CD4-positive, alpha-beta T cell treated with Interleukin-1 beta for 1 hour (primary cell): ENCODE measurements around the gene FLT4.

Experiments
- DNase-seq, 2 donors: peaks; one replicate each; pipeline ENCODE4 v3.0.0-alpha.2; 2020 to 2022

FLT4 gene

DNA sequence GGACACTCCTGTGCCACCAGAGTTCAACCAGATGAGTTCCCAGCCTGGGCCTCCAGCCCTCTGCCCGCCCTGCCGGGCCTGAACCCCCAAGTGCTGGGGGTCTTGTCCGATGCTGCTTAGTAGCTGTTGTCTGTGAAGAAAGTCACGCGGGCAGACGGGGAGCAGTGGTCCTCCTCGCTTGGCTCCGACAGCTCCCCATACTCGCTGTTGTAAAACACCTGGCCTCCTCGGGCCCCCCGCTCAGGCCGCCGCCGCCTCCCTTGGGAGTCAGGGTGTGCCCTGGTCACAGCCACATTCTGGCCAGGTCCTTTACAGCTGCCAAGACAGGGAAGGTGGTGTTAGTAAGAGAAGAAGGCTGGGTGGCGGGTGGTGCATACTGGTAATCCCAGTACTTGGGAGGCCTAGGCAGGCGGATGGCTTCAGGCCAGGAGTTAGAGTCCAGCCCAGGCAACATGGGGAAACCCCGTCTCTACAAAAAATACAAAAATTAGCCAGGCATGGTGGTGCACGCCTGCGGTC, 46.3 kb downstream of the FLT4 start:
- DNase-seq: no peak

DNA sequence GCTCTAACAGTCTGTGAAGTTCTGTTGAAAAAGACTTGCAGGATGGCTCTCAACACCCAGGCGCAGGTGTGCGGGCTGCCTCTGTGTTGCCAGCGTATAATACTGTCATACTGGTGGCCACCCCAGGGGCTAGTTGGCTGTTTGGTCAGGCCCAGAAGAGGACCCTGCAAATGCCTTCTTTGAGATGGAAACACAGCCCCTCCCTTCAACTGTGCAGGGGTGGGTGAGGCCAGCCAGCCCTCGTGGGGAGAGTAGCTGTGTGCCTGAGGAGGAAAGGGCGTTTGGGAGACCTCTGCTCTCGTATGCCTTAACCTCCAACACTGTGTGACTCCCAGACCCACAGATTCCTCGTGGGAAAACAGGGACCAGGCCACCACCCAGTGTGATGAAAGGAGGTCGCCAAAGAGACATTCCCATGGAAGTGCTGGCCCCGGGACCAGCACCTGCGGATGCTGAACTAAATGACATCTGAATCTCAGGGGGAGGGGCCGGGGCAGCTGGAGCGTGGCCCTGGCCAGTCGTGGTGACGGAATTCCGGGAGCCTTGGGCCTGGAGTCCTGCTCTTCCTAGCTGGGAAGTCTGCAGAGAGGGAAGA, 46.8 kb downstream of the FLT4 start:
- no peak for DNase-seq

DNA sequence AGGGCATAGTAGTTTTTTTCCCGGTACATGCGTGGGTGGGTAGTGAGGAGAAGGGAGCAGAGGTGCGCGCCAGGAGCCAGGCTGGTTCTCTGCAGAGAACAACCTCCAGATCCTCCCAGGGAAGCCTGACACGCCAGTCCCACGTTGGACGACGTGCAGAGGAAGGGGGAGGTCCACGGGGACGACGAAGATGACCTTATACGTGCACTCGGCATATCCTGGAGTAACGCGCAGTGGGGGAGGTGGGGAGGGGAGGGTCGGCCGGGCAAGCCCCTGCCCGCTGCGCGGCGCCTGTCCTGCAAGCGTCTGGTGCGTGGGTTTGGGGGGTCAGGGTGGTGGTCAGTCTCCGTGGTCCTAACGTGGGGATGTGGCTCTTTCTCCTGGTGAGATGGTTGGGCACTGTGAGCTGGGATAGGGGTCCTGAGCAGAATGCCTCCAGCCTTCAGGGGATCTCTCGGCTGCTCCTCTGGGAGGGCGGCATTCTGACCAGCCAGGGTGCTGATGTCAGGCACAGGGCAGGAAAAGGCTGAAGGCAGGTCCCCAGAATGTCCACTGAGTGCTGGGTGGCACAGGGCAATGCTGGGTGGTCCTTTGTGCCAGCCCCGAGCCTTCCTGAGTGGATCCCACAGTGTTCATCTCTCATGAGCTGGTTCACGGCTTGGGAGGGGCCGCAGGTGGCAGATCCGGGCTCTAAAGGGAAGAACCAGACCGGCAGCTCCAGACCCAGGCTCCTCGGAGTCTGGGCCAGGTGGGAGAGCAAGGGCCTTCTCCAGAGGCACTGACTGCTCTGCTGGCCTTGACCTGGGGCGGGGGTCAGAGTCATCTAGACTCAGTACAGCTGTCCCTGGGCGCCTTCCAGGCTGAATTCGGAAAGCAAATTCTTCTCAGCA, 47.6 kb downstream of the FLT4 start:
- DNase-seq: no peak

DNA sequence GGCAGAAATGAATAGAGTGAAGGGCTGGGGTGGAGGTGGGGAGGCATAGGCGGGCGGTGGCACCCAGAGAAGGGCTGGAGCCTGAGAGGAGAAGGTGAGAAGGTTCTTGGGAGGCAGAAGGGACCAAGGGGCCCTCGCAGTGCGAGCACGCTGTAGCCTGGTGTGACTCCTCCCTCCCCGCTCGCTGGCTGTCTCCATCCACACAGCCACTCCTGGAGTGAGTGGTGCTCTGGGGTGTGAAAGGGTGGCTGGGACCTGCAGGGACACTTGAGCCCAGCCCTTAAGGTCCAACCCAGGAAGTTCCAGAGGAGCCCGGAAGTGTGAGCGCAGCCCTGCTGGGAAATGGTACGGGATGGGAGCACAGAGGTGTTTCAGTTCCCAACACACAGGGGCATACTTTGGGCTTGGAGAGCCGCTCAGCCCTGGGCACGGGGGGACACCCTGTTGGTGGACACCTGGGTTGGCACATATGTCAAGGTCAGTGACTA, 48.8 kb downstream of the FLT4 start:
- DNase-seq: no peak

DNA sequence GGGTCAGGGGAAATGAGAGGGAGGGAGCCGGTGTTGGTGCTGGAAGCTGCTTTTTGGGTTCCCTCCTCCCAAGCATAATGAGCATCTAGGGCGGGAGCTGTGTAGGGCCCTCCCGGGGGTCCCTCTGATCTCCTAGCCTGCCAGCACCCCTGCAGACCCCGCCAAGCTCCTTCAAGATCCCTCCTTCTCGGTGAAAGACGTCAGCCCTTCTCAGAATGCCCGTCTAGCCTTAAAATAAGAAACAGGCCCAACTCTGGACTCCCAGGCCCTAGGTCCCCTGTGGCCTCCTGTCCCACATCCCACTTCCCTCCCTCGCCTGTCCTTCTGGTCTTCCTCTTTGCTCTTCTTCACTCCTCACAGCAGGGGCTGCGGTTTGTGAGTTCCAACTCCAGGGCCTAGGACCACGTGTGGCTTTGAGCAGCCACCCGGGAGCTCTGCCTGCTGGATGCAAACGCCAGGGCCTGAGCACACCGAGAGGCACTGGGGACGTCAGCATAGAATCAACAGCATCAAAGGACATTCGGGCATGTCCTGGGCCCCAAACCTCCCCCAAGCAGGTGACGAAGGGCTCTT, 49.3 kb downstream of the FLT4 start:
- no peak for DNase-seq

DNA sequence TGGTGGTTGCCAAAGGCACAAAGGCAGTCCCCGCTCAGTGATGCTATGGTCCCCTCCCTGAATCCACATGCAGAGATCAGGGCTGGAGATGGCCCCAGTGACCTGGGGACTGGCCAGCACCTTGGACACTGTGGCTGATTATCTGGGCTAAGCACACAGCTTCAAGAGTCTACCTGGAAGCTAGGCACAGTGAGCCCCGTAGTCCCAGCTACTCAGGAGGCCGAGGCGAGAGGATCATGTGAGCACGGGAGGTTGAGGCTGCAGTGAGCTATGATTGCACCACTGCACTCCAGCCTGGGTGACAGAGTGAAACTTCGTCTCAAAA, 49.8 kb downstream of the FLT4 start:
- DNase-seq: no peak

DNA sequence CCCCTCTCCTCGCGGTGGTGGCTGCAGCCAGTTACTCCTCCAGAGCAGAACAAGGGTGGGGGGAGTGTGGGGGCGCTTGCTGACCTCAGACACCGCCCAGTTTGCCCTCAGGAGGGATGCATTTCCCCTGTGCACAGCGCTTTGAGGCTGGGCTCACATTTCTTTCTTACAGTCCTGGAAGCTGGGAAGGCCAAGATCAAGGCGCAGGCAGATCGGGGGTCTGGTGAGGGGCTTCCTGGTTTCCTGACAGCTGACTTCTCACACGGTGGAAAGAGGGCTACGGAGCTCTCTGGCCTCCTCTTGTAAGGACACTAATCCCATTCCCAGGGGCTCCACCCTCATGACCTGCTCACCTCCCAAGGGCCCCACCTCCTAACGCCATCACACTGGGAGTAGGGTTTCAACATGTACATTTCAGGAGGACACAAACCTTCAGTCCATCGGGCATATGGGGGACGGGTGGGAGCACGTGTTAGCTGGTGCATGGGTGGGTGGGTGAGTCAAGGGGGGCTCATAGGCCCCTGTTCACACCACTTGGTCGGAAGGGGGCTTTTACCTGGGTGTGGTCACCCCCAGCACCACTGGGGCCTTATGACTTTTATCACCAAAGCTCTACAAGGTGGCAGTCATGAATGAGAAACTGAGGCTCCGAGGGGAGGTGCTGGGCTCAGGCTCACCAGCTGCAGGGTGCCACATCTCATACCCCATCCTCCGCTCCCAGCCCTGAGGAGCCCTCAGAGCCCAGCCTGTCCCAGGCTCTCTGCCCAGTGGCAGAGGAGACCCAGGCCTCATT, 50.4 kb downstream of the FLT4 start:
- DNase-seq: no peak

DNA sequence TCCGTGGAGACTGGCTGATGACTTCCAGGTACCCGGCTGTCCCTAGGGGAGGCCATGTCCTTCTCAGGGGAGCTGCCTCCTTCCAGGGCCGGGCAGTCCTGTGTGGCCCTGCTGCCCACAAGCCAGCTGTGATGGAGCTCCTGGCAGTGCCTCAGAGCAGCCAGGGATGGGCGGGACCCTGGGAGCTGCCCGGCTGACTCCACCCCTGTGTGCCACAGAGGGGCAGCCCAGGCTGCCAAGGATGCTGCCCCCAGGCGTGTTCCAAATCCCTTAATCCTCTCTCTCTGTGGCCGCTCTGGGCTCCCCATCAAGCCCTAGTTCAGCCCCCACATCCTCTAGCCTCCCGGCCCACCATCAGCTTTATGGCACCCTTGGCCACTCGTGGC, 51.1 kb downstream of the FLT4 start:
- DNase-seq: no peak

DNA sequence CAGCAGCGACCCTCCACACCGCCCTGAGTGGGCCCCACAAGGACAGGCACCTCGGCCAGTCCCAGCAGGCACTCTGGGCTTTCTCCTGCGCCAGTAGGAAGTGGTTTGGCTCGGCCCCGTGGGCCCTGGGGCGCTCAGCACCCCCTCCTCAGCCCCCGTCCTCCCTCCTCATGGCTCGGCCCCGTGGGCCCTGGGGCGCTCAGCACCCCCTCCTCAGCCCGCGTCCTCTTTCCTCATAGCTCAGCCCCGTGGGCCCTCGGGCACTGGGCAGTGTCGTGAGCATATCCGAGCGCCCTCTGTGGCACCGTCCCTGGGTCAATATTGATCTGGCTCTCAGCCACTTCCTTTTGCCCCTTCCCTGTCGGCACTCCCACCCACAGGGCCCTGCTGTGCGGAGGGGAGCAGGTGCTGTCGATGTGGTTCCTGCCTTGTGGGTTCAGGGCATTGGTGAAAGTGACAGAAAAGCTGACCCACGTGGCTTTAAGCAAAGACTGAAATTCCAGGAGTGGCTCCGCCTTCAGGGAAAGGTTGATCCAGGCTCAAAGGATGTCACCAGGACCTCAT, 52.6 kb downstream of the FLT4 start:
- no peak for DNase-seq

DNA sequence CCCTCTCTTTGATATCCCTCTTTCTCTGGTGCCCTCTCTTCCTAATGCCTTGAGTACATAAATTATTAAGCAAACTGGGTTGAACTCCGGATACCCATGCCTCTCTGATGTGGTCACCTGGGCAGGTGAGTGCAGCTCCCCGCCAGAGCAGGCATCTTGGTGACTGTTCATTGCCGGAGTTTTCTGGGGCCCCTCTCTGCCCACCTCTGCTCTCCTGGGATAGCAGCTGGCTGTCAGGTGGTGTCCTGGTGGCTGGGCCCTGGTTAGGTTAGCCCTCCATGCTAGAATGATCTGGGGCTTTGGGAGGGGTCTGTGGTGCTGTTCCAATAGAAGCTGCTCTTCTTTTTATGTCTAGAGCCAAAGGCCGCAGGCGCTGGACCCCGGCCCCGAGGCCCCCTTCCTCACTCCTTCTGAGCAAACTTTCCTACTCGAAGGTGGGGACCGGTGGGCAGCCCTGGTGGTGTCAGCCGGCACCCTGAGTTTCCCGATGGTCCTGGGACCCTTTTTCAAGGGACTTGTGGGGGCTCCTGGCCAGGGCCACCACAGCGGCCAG, 53.2 kb downstream of the FLT4 start:
- no peak for DNase-seq

DNA sequence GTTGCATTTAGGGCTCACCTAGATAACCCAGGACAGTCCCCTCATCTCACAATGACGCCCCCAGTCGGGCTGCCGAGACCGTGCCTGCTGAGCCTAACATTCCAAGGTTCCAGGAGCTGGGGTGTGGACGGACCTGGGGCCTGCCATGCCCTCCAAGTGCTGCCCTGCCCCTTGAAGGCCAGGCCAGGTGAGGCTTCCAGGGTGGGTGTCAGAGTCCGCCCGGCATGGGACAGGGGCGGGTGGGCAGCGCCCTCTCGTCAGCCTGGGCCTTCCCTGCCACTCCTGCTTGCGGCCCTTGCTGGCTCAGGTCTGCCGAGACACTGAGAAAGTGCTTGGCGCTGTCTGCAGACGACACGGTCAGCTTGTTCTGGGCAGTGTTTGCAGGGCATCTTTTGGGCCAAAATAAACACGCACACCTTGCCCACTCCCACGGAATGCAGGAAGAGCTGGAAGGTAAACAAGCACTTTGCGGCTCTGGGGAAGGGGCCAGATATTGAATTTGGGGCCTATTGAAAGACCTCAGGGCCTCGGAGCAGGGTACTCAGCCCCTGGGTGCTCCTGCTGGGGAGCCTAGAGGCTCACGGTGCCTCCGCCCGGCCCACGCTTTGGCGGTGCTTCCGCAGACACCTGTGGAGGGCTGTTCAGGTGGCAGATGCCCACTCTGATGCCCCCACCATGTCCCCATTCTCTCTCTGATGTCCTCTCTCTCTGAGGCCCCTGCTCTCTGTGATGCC, 53.9 kb downstream of the FLT4 start:
- DNase-seq: no peak

DNA sequence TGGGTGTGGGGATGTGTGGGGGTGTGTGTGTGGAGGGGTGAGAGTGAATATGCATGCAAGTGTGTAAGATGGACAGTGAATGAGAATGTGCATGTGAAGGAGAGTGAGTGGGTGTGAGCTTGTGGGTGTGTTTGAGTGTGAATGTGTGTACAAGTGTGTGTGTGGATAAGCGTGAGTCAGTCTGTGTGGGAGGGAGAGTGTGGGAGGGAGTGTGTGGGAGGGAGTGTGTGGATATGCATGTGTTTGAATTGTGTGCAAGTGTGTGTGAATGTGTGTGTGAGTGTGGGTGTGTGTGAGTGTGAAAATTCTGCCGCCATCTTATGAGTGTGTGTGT, 54.4 kb downstream of the FLT4 start:
- no peak for DNase-seq

DNA sequence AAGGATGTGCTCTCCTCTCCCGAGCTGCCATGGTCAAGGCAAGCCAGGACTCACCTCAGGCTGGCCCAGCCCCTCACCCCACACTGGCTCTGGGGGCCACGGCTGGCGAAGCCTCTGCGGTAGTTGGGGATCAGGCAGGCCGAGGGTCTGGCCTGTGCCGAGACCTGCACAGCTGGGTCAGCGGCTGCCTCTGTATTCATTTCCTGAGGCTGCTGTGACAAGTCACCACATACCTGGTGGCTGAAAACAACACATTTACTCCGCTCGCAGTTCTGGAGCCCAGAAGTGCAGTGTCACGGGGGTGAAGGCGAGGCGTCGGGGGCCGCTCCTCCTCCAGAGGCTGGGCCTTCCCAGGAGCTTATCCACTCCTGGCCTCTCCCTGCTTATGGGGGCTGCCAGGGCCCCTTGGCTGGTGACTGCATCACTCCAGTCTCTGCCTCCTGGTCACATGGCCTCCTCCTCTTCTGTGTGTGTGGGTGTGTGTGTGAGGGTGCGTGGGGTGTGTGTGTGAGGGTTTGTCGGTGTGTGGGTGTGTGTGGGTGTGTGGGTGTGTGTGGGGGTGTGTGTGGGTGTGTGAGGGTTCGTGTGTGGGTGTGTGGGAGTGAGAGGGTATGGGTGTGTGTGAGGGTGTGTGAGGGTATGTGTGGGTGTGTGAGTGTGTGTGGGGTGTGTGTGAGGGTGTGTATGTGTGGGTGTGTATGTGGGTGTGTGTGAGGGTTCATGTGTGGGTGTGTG, 54.9 kb downstream of the FLT4 start:
- no peak for DNase-seq

DNA sequence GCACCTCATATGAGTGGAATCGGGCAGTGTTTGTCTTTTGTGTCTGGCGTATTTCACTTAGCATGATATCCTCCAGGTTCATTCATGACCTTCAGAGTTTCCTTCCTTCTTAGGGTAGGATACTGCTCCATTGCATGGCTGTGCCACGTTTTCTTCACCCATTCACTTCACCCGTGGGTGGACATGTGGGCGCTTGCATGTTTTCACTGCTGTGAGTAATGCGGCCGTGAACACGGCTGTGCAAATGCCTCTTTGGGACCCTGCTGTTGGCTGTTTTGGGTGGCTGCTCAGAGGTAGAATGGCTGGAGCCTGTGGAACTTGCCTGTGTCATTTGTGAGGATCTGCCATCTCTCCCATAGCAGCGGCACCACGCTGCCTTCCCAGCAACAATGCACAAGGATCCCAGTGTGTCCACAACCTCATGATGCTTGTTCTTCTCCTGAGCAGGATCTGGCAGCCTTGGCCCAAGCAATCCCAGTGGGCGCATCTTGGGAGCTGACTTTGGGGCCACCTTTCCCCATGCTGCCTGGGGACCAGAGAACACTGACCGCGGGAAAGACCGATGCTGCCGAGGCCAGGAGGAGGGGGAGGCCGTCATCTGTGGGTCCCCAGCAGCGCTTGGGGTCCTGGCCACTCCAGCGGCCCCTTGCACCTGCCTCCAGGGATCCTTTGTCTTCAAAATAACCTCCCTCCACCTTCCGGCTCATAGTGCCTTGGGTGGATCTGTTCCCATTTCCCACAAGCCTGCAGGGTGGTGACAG, 55.8 kb downstream of the FLT4 start:
- no peak for DNase-seq

DNA sequence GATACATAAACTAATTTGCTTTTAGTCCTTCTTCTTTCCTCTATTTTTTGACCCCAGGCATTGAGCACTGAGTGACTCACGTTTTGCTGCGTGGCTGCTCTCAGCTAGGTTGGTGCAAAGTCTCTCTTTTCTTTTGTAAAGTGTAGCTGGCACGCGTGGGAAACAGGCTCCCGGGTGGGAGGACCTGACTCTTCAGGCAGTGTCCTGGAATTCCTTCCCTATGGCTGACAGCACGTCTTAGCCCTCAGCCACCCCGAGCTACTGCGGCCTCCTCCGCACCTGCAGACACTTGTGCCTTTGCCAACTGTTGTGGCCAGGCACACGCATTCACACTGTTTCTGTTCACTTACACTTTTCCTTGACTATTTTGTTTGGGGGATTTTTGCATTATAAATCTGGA, 57.2 kb downstream of the FLT4 start:
- DNase-seq: no peak

DNA sequence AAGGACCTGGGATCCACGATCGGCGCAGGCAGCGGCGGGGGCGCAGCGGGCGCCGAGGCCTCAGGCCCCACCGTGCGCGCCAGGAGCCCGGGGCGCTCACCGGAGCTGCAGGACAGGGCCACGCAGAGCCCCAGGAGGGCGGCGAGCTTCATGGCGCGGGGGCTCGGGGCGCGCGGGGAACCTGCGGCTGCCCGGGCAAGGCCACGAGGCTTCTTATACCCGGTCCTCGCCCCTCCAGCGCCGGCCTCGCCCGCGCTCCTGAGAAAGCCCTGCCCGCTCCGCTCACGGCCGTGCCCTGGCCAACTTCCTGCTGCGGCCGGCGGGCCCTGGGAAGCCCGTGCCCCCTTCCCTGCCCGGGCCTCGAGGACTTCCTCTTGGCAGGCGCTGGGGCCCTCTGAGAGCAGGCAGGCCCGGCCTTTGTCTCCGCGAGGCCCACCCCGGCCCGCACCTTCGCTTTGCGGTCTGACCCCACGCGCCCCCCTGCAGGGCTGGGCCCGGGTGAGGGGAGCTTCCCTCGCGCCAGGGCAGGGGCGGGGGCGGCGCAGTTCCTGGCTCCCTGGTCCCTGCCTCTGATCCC, 58.0 kb downstream of the FLT4 start, which contains the start of gene SCGB3A1:
TSS of gene SCGB3A1 (minus strand) at position 189 of the 577 bp plus-strand sequence. CDS start at position 152, 37 bp downstream.
- DNase-seq: no peak

DNA sequence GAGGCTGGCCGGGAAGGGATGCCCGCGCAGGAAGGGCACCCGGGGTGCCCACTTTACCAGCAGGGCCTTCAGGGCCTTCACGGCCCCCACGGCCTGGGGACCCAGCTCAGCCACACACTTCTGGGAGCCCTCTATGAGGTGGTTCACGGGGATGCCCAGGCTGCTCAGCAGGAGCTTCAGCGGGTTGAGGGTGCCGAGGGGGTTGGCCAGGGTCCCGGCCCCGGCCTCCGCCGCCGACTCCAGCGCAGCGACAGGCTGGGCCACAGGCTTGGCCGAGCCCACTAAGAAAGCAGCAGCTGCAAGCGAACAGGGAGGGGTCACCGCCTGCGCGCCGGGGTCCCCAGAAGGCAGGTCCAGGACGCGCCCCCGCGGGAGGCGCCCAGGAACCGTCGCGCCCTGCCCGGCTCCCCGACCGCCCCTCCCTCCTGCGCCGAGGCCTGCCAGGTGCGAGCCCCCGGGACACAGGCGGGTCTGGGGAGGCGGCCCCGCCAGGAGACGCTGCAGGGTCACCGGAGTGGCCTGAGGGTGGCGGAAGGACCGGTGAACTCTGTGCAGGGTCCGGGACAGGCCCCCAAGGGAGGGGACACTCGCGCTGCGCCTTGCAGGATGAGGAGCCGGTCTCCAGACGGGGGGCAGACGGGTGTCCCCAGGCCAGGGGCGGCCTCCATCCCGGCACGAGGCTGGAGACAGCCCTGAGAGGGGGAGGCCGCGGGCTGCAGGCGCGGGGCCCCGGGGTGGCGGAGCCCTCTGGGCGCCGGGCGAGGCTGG, 58.7 kb downstream of the FLT4 start:
- DNase-seq: no peak

DNA sequence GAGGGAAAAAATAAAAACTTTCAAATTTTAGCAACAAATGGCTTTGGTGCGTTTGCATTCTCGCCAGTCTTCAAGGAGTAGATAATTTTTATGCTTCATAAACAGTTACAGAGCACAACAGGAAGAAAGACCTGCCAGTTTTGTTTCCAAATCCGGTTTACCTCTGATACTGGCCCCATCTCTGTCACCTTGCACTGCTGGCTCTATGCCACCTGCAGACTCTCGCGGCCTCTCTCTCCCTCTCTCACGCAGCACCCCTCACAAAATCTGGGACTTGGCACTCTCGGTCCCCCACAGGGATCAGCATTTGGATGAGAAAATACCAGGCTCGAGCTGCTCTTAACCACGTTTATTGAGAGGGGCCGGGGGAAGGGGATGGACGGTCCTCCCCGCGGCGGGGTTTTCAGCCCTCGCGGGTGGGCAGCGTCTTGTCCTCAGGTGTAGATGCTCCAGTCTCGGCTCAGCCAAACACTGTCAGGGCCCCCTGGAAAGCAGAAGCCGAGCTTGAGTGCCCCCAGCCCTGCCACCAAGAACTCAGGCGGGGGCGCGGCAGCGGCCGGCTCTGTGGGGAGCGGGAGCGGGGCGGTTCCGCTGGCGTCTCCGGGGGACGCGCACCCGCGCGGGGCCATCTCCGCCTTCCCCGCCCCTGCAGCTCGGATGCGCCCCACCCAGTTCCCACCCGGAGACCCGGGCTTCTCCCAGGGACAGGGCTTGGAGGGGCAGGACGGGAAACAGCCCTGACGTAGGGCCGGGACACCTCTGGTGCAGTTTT, 59.4 kb downstream of the FLT4 start:
- DNase-seq: no peak
